Activated CD4-positive, alpha-beta T cell treated with anti-CD3 and anti-CD28 coated beads, Interleukin-2, amount 50 U/mL, for 16 hours (primary cell): ENCODE data around the gene DNAJB8.

ENCODE experiments used
- DNase-seq: peaks from one replicate; pipeline ENCODE4 v3.0.0-alpha.2; 2020

DNAJB8 gene

GRCh38 chr3:128482666-128483656 is 16.3 kb upstream of the DNAJB8 start:
- no peak for DNase-seq

GRCh38 chr3:128482175-128482574 is 15.5 kb upstream of the DNAJB8 start:
- no peak for DNase-seq

GRCh38 chr3:128481438-128481942 is 14.8 kb upstream of the DNAJB8 start:
- DNase-seq, result no peak

- DNase-seq, result no peak
Observed at GRCh38 chr3:128480717-128481437, 14.2 kb upstream of the DNAJB8 start.

GRCh38 chr3:128480278-128480677 is 13.6 kb upstream of the DNAJB8 start:
- DNase-seq, result no peak

GRCh38 chr3:128479558-128480086 is 12.9 kb upstream of the DNAJB8 start:
- no peak for DNase-seq

GRCh38 chr3:128478576-128479506 is 12.2 kb upstream of the DNAJB8 start:
- DNase-seq, result no peak

GRCh38 chr3:128476659-128477058 is 10.0 kb upstream of the DNAJB8 start:
- DNase-seq, result no peak

GRCh38 chr3:128475355-128475754 is 8.7 kb upstream of the DNAJB8 start:
- no peak for DNase-seq

- DNase-seq, result no peak
Observed at GRCh38 chr3:128473737-128474136, 7.0 kb upstream of the DNAJB8 start.

GRCh38 chr3:128473180-128473519 is 6.5 kb upstream of the DNAJB8 start:
- DNase-seq, result no peak

GRCh38 chr3:128472449-128473179 is 5.9 kb upstream of the DNAJB8 start:
- no peak for DNase-seq

GRCh38 chr3:128471720-128472119 is 5.0 kb upstream of the DNAJB8 start:
- DNase-seq, result no peak

- no peak for DNase-seq
Observed at GRCh38 chr3:128471110-128471509, 4.4 kb upstream of the DNAJB8 start.

- DNase-seq, result no peak
Observed at GRCh38 chr3:128470134-128470899, 3.6 kb upstream of the DNAJB8 start.

- DNase-seq, result no peak
Observed at GRCh38 chr3:128469556-128469955, 2.9 kb upstream of the DNAJB8 start.

- no peak for DNase-seq
Observed at GRCh38 chr3:128468791-128469527, 2.3 kb upstream of the DNAJB8 start.

- no peak for DNase-seq
Observed at GRCh38 chr3:128468285-128468790, 1.6 kb upstream of the DNAJB8 start.

- DNase-seq, result no peak
Observed at GRCh38 chr3:128464702-128465101, 2.0 kb downstream of the DNAJB8 start.

- DNase-seq, result no peak
Observed at GRCh38 chr3:128464188-128464587, 2.5 kb downstream of the DNAJB8 start.
